Activated naive CD4-positive, alpha-beta T cell treated with anti-CD3 and anti-CD28 coated beads, Interleukin-2, amount 50 U/mL, for 16 hours (primary cell): ENCODE data around the gene PPP1R14D.
"Not testable (repeated sequence)": the region's sequence is repeated elsewhere in the genome, so short reads cannot be mapped to it uniquely, and the experiment has no call there.

ENCODE experiments used
- DNase-seq: peaks from one replicate; pipeline ENCODE4 v3.0.0-alpha.2; 2020

The PPP1R14D gene, protein sequence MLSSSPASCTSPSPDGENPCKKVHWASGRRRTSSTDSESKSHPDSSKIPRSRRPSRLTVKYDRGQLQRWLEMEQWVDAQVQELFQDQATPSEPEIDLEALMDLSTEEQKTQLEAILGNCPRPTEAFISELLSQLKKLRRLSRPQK

DNA sequence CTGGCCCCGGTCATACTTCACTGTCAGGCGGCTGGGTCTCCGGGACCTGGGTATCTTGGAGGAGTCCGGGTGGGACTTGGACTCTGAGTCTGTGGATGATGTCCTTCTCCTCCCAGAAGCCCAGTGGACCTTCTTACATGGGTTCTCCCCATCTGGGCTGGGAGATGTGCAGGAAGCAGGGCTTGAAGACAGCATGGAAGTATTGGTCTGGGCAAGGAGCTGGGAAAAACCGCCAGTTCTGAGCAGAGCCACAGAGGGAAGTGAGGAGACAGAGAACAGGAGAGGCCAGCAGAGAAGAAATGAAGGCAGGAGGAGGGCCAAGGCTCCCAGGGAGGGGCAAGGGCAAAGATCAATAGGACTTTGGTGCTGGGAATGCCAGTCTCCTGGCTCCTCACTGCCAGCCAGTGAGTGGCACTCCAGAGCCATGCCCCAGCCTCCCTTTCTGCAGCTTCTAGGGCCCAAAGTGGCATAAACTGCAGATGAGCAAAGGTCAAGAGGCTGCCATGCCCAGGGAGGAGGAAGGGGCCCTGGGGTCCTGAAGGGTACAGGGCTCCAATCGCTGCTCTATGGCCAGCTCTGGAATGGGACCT is at the start of gene PPP1R14D:
PPP1R14D (minus strand) TSS at position 262 of the 590 bp plus-strand sequence; CDS start at position 195, 67 bp downstream.
- DNase-seq, result no peak

DNA sequence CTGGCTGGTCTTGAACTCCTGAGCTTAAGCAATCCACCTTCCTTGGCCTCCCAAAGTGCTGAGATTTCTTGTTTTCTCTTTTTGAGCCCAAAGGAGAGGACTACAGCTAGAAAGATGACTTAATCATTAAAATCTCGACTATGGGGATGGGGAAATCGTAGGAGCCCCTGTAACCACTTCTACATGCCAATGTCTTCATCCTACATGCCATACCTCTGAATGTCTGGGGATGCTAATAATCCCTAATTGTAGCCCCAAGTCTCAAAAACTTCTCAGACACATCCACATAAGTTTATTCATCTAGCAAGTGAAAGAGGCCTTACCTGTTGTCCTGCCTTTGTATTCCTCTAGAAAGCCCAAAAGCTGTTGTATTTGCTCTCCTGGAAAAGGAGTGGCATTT is 49.2 kb upstream of the PPP1R14D start:
- DNase-seq, result no peak

DNA sequence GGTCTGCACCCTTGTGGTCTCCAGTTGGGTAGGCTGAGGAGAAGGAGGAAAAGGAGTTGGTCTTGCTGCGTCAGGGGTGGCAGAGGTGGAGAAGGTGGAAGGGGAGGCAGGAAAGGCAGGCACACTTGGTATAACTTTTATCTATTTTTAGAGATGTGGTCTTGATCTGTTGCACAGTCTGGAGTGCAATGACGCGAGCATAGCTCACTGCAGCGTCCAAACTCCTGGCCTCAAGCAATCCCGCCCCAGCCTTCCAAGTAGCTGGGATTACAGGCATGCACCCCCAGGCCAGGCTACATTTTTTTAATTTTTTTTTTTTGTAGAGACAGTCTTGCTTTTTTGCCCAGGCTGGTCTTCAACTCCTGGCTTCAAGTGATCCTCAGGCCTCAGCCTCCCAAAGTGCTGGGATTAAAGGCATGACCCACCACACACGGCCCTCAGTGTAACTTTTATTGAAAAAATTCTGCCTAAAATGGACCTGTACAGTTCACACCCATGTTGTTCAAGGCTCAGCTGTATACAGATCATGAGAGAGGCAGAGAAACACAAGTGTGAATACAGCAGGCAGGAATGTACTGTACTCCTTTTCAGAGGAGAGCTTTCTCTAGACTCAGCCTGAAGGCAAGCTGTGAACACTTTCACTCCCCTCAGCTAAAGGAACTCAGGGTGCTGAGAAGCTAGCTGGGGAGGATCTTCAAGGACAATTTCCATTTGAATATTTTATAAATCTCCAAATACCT is 47.7 kb upstream of the PPP1R14D start:
- no peak for DNase-seq

DNA sequence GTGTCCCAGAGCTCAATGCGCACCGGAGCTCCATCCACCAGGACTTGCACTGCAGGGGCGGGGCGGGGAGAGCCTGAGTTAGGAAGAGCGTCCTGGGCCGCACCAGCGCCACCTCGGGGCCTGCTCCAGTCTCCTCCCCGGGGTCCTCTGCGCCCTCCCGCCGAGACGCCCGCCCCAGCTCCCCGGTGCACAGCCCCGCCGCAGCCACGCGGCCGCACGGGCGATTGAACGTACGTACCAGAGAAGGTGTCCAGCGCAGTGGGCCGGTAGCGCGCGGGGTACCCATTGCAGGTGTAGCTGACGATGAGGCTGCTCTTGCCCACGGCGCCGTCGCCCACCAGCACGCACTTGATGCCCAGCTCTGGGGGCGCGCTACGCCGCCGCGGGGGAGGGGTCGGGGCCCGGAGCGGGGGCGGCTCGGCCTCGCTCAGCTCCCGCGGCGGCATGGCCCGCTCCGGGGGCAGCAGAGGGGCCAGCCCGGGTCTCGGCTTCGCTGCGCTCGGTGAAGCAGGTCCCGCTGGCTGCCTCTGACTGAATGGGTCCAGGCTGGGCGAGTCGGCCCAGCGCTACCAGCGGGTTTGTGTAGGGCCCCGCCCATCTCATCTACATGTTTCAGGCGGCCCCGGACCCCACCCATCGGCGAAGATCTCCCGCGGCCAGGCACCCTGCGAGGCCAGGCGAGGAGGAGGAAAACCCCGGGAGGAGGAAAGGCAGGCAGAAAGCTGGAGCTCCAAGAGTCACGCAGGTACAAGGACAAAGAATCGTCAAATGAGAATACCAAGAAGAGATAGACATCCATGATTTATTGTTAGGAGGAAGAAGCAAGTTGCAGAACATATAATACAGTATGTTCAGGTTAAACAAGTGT is 45.4 kb upstream of the PPP1R14D start, which contains the start of gene RHOV:
RHOV (minus strand) TSS at position 541 of the 868 bp plus-strand sequence; CDS start at position 446, 95 bp downstream.
- peak; percentile 53 for DNase-seq

DNA sequence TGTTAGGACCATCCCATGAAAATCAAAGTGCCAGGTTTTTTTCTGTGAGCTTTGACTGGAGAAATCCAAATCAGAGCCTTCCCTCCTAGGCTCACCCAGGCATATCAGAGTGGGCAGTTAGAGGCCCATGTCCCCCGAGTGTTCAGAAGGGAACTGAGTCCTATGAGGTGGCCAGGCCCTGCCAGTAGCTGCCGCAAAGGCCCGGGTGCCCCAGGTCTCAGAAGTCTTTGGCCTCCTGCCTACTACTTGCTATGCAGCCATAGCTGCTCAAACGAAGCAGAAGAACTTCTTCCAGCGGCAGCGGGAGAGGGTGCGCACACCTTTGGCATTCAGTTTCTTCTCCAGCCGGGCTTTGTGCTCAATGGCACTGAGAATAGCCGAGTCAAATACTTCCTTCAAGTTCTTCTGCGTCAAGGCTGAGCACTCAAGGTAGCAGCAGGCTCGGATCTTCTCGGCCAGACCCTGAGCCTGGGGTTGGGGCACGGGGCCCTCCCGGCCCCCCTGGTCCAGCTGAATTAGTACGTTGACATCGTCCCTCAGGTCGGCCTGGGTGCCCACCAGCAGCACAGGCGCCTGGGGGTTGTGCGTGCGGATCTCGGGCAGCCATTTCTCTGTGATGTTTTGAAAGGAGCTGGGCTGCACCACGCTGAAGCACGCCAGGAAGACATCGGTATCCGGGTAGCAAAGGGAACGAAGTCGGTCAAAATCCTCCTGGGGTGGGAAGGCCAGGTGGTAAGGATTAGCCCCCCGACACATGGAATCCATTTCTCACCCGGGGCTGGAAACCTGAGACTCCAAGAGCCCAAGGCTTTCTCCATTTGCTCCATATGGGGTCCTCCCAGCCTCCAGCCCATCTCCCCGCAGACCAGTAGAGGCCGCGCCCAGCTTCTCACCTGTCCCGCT is 44.5 kb upstream of the PPP1R14D start:
- DNase-seq, result no peak

DNA sequence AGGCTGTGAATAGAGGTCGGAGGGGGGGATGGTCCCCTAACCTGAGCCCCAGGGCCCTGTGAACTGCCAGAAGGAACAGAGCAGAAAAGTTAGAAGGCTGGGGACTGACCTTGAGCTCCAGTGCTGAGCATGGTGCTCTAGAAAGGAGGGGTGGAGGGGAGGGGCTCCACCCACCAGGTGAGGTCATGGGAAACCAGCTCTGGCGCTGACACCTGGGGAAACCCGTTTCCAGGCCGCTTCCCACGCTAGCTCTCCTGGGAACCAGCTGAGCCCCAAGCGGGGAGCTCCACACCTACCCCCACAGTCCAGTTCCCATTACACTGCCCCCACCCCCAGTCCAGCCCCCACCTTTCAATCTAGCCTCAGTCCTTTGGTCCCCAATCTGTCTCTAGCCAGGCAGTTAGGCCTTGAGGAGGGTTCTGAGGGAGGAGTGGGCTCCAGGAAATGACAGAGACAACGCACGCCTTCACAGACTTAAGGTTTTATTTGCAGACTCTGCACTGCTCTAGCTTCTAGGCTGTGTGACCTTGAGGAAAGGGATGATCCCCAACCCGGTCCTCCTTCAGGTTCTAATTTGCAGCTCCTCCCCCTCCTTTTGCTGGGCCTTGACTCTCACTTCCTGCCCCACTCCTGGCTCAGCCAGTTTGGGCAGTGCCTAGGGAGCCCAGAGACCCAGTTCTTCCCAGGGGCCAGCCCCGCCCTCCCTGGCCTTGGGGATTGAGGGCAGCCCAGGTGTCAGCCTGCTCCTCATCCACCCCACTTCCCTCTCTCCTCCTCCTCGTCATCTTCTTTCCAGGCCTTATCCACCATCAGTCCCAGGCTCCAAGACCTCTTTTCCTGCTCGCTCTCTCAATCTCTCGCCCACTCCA is 43.5 kb upstream of the PPP1R14D start:
- no peak for DNase-seq

DNA sequence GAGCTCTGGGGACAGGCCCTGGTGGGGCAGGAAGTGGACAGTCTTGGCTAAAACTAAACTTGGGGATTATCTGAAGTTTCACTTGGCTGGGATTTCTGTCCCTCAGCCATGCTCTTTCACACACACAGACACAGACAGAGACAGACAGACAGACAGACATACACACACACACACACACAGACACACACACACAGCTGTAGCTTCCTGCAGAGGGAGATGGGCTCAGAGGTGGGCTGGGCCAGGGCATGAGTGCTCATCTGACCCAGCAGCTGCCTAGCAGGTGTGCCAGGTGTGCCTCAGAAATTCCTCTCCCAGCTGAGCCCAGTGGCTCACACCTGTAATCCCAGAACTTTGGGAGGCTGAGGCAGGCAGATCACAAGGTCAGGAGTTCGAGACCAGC is 42.2 kb upstream of the PPP1R14D start:
- no peak for DNase-seq

DNA sequence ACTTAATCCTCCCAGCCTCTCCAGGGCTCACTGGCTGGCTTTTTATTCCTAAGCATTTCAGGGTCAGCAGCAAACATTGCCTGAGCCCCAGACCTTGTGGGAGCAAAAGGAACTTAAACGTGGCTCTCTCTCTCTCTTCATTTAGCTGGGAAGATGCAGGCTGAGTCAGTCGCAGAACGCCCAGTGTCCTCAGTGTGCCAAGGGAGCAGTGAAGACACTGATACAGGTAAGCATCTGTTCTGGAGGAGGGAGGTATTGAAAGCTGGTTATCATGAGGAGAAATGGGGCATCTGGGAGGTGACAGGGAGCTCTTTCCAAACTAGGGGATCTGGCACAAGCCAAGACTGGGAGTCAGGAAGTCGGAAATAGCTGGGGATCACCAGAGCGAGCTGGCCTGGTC is 41.2 kb upstream of the PPP1R14D start:
- no peak for DNase-seq

DNA sequence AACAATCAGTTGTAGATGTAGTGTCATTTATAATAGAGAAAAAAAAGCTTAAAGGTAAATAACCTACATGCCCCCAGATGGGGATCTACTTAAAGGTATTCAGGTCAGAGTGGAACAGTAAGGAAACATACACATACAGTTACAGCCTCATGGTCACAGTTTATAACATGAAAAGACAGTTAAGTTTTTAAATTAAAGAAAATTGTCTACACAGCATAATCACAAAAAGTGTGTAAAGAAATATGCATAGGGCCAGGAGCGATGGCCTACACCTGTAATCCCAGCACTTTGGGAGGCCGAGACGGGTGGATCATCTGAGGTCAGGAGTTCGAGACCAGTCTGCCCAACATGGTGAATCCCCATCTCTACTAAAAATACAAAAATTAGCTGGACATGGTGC is 38.7 kb upstream of the PPP1R14D start:
- DNase-seq, result no peak

DNA sequence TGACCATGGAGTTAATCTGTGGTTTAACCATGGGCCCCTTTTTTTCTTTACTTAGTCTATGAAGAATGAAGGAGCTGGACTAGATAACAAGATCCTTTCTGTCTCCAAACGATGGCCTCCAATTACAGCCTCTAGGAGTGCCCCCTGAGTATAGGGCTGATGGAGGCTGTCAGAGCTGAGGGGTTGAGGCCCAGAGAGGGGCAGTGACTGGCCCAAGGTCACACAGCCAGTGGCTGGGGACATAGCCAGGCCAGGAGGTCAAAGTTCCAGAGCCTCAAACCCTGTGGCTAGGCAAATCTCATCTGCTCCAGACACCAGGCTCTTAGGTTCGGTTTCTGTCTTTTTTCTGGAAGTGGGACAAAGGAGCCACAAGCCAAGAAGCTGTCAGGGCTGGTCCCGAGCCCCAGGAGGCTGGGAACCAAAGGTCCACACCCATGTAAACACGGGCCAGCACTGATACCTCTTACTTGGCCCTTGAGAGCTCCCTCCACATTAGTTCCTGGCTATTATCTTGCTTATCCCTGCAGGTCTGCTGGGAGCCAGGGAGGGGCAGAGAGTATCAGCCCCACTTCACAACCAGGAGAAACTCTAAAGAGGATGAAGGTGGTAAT is 35.3 kb upstream of the PPP1R14D start:
- no peak for DNase-seq

DNA sequence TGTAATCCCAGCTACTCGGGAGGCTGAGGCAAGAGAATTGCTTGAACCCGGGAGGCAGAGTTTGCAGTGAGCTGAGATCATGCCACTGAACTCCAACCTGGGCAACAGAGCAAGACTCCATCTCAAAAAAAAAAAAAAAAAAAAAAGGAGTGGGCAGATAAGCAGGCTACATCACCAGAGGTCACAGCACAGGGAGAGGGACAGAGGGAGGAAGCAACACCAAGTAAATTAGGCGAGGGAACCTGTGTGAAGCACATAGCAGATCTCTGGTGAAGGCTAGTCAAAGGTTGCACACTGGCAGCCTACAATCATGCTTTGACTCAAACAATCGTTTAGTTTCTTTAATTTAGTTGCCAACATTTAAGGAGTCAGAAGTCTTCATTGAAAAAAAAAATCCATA is 32.6 kb upstream of the PPP1R14D start:
- DNase-seq, result not testable (repeated sequence)

DNA sequence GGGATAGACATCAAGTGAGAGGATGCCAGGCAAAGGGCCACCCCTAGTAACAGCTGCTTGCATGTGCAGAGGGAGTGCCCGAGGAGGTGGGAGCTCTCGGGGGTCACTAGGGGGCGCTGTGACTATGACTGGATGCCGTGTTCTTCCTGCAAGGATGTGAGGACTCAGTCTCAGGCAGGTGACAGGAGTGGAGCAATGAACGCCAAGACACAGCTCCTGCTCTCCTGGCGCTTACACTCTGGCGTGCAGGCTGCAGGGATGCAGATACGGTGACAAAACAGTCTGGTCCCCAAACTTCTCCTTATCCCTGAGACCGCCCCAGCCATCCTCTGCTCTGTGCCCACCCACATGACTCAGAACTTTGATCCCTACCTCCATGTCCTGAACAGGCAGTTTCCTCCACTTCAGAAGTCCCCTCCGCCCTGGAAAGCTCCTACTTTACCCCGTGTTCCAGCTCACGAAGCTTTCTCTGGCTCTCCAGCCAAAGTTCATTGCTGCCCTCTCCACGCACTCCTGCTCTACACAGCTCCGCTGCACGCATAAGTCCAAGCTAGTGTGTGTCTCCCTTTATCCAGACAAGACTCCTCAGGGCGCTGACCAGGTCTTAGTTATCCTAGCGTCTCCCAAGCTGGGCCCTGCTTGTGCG is 30.8 kb upstream of the PPP1R14D start:
- peak; percentile 80 for DNase-seq

DNA sequence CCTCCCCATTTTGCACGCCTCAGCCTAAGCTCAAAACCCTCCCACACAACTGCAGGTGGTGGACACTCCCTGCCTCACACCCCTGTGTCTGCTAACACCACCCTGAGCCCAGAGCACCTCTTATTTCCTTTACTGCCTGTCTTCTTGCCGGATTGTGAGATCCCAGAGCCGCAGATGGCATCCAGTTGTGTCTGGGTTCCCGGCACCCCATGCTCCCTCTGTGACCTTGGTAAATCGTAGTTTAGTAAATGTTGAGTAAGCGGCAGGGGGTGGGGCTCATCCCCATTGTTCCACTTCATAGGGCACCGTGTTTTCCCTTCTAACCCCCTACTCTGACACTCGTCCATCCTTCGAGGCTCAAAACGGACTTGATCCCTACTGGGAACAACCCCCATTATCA is 30.2 kb upstream of the PPP1R14D start:
- no peak for DNase-seq

DNA sequence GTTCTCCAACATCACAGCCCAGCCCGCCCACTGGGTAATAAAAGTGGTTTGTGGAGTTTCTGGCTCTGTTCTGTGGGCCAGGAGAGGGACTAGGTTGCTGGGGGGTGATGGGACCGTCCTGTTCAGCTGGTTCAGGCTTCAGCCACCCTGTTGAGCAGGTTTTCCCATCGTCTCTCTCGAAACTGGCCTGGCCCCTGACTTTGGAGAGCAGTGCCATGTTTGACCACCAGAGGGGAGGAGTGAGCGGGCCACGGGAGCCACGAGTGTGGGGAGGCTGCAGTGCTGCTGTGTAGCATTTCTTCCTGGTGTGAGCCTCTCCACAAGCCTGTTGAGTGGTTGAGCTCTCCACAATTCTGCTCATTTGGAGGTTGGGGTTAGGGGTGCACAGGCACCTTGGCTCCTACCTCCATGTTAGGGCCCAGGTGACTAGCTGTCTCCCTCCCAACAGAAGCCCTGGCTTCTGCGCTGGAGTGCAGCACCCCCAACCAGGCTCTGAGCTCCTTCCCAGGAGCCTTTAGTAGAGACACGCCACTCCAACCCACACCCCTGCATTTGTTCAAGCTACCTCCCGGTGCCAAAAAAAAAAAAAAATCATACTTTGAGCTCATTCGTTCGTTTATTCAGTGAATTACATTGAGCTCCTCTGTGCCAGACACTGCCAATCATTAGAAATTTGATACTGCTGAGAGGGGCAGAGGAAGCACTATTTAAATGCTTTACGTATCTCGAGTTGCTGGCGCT is 29.3 kb upstream of the PPP1R14D start:
- DNase-seq, result peak; percentile 80

DNA sequence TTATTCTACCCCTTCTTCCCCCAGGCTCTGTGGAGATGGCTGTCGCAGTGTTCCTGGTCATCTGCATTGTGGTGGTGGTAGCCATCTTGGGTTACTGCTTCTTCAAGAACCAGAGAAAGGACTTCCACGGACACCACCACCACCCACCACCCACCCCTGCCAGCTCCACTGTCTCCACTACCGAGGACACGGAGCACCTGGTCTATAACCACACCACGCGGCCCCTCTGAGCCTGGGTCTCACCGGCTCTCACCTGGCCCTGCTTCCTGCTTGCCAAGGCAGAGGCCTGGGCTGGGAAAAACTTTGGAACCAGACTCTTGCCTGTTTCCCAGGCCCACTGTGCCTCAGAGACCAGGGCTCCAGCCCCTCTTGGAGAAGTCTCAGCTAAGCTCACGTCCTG is 28.2 kb upstream of the PPP1R14D start:
- no peak for DNase-seq

DNA sequence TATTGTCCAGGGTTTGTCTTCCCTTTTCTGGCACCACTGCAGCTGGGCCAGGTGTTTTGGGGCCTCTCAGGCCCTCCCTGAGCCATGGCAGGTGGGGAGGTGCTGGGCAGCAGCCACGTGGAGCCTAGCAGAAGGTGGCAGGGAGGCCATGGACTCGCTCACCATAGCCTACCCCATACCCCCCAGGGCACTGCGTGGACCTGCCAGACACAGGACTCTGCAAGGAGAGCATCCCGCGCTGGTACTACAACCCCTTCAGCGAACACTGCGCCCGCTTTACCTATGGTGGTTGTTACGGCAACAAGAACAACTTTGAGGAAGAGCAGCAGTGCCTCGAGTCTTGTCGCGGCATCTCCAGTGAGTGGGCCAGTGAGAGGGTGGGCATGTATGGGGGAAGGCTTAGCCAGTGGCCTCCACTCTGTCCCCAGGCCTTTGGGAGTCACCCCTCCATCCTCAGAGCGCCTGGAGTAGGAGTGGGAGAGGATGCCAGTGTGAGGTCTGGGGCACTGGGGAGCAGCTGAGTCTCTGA is 27.3 kb upstream of the PPP1R14D start:
- DNase-seq, result no peak

DNA sequence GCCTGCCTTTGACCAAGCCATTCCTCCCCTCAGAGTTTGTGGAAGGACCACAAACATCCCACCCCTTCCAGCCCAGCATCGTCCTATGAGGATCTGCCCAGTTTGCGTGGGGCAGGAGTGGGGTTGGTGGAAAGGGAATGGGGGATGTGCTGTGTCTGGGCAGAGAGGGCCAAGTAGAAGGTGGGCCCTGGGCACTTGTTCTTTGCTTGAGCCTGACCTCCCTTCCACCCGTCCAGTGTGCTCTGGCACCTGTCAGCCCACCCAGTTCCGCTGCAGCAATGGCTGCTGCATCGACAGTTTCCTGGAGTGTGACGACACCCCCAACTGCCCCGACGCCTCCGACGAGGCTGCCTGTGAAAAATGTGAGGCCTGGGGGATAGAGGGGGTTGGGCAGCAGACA is 25.7 kb upstream of the PPP1R14D start:
- no peak for DNase-seq

DNA sequence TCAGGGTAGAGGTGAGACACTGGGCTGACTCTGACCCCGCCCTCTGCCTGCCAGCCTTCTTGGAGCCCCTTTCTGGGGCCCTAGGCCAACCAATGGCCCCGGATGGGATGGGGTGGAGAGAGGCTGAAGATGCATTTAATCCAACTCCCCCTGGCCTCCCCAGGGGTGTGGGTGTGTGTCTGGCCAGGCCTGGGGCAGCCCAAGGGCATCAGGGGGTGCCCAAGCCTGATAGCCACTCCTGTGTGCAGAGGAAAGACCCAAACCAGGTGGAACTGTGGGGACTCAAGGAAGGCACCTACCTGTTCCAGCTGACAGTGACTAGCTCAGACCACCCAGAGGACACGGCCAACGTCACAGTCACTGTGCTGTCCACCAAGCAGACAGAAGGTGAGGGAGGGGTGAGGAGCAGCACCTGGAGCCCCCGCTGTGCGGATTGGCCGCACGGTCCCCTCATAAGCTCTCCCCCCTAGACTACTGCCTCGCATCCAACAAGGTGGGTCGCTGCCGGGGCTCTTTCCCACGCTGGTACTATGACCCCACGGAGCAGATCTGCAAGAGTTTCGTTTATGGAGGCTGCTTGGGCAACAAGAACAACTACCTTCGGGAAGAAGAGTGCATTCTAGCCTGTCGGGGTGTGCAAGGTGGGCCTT is 24.9 kb upstream of the PPP1R14D start:
- DNase-seq, result no peak

DNA sequence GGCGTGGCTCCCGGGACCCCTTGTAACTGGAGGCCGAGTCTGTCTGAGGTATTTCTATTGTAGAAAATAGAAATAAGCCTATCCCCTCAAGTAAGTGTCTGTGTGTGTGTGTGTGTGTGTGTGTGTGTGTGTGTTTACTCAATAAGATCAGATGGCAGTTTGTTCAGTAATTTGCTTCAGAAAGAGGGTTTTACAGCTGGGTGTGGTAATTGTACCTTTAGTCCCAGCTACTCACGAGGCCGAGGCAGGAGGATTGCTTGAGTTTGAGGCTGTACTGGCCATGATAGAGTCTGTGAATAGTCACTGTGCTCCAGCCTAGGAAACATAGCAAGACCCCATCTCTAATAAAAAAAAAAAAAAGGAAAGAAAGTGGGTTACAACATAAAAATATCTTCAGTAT is 24.0 kb upstream of the PPP1R14D start:
- DNase-seq, result no peak
